Left cardiac atrium (tissue), 4 donors: ENCODE measurements around the gene MSI2. TPM values are rescaled to one million over a fixed set of nuclear protein-coding genes. Genes with fewer than 3 reads are reported as not detected.

Experiments
- ATAC-seq, 2 donors: fragments of 200-7000 bp; cut with Tn5 transposase; one replicate each; pipeline ENCODE4 v1.9.1; 2020; ENCODE audit warnings: mild to moderate bottlenecking in 2 of 2, moderate library complexity in 2 of 2
- DNase-seq: peaks from one replicate; pipeline ENCODE4 v3.0.0-alpha.2; 2020
- intact Hi-C, 2 donors: fragments of 100-400 bp; cut with DNase I; formaldehyde crosslinking; loops; one replicate each; pipeline versions ENCODE4 v1.14.1 to v1.15.1; 2022 to 2023
- total RNA-seq, 2 donors: library from RNA; stranded (reverse); fragmentation: NEBNext Ultra II Directional; extraction: Animal tissue kit (Norgen Biotek cat#: 25700); gene quantifications; one replicate each; pipeline ENCODE4 v1.2.1, GENCODE V29; 2021
- donor health status: DM: no; HTN: yes; CAD: no.
- donor health status: DM: no; HTN: yes; CAD: no; lungs with severe emphysema.
- donor health status: DM: yes; HTN: yes; CAD: no.
- donor health status: Dilated cardiomyopathy.

MSI2 gene
- total RNA-seq, 2 donors from 2014 or later: 84.1 to 95.5 TPM

DNA sequence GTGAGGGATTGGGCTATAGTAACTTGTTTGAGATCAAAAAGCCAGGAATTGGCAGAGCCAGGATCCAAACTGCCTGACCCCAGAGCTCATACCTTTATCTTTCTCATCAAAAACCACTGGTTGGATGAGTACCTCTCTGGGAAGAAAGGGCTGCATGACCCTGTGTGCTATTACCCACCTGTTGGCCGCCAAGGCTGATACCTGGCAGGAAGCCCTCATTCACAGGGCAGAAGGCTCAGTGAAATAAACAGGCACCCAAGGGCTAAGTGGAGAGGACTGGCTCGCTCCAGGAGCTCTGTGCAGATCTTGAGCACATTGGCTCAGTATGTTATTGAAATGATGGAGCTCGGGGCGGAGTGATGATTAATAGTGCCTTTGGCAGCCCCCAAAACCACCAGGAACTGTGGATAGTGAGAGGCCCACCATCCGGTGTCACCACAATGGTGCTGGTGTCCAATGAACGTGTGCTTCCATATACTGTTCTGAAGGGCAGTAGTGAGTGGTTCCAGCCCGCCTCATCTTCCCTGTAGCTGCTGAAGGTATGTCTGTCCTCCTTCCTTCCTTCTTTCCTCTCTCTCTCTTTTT is 197.6 kb downstream of the MSI2 start:
- intact Hi-C loops: no loop called here
- DNase-seq (no peak), ATAC-seq (no peak)

DNA sequence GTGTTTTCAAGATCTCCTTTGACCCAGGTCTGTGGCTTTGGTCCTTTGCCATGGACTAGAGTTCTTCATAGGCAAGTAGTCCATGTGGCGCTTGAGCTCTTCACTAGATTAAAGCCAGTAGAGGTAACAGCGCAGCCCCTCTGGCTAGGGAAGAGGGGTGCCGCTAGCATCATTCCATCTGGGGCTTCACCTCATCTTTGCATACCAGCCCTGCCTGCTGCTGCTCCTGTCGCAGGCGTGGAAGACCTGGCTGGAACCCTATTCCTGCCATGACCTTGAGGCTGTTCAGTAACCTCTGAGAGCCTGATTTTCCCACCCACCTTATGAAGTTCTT is 198.4 kb downstream of the MSI2 start:
- ATAC-seq: no peak
- DNase-seq: no peak
- intact Hi-C loops: no loop called here

DNA sequence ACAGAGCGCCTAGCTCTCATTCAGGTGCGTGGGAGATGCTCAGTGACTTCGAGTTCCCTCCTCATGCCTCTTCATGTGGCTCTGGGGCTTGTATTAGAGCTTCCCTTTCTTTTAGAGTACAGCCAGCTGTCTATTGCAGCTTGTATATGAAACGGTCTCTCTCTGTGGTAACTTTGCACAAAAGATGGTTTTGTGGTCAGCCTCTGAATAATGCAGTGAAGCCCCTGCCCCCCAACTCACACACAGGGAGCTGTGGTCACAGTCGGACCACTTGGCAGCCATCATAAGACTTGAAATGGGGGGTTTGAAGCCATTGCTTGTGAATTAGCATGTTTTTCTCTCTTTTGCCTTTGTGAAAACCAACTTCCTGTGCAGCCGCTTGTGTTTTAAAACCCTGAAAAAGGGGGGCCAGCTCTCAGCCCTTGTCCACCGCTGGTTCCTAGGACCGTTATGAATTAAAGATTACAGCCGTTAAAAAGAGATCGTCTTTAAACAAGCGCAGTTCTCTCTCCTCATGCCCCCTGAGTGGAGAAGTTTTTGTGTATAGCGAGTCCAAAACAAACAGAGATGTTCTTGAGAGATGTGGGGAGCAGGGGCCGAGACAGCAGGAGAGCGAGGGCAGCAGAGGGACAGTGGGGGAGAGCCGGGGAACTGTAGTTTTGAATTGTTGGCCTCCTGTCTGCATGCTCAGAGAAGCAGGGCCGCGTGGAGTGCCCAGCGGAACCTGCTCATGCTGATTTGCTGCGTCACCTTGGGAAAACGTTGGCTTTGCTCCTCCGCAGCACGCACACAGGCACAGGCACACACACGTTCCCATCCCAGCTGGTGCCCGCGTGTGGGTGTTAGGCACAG is 199.0 kb downstream of the MSI2 start:
- intact Hi-C loops: no loop called here
- ATAC-seq (peak; percentile 39 to 51), DNase-seq (no peak)

DNA sequence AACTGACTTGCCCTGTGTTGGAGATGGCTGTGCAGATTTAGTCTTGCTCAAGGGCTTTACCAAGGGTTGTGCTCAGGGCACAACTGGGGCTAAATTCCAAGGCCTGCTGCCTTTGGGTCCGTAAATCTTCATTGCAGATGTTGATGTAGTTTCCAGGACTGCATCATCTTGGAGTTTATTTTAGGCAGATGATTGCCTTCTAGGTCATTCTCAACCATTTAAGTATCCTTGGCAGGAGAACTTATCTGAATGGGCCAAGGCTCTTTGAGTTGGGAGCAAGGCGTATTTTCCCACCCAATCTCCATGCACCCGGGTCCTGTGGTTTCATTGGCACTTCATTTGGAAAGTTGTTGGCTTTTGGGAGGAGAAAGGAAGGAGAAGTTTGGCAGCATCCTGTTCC is 200.3 kb downstream of the MSI2 start:
- ATAC-seq: peak in 1 of 2 donors; percentile 13
- no peak for DNase-seq
- intact Hi-C loops: no loop called here

DNA sequence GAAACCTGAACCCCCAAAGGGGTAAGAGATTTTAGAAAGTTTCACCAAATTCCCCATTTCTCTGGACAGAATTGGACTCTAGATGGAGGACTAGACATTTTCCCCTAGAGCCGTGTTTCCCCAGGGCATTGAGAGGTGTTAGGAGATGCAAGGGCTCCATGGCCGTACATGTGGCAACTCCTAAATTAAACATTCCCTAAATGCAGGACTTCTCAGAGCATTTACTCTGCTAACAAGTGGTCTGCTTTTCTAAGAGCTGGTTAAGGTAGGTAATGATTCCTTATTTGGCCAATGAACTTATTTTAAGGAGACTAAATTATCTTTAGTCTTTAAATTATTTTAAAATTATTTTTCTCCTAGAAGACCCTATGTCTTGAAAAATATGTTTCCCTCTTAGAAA is 200.9 kb downstream of the MSI2 start:
- DNase-seq (no peak), ATAC-seq (no peak)
- intact Hi-C loops: no loop called here

DNA sequence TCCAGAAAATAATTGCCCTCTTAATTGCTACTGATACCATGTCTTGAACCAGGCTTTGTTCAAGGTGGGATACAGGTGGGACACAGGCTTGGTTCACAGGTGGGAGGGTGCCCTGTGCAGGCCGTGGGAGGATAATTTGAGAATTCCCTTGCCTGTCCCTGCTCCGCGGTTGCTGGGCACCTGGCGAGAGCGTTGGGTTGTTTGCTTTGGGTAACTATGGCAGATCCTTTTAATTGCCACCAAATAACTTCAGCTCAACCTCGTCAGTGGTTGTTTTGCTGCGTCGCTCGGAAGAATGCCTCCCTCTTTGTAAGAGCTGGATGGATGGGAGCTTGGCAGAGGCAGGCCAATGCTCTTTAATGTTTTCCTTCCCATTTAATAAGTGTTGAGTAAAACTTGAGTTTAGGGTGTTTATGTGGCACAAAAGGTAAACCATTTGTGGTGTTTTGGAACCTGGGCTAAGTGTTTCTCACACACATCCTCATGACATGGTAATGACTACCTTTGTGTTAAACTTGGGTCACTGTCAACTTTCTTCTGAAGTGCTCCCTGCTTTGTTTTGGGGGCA is 202.5 kb downstream of the MSI2 start:
- no peak for ATAC-seq

DNA sequence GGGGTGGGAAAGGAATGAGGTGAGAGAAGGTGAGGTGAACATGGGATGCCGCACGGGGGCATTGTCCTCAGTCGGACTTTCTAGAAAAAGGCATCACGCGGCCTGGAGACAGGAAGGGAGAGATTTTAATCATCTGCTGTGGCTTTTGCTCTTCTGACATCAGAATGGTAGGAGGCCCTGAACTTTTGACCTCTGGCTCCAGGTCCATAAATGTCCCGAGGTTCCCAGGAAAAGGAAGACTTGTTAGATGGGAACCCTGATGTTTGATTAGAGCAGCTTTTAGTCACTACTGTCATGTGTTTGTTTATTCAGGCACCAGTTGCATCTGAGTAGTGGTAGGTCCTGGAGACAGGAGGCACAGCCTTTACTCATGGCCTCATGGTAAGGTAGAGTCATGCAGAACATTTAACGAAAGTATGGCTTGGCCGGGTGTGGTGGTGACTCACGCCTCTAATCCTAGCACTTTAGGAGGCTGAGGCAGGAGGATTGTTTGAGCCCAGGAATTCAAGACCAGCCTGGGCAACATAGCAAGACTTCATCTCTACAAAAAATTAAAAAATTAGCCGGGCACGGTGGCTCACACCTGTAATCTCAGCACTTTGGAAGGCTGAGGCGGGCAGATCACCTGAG is 203.1 kb downstream of the MSI2 start:
- no peak for ATAC-seq
- DNase-seq: no peak
- intact Hi-C loops: no loop called here

More for the DNA sequence above, 202.5 kb downstream of the MSI2 start:
- intact Hi-C loops: no loop called here
- DNase-seq: no peak

DNA sequence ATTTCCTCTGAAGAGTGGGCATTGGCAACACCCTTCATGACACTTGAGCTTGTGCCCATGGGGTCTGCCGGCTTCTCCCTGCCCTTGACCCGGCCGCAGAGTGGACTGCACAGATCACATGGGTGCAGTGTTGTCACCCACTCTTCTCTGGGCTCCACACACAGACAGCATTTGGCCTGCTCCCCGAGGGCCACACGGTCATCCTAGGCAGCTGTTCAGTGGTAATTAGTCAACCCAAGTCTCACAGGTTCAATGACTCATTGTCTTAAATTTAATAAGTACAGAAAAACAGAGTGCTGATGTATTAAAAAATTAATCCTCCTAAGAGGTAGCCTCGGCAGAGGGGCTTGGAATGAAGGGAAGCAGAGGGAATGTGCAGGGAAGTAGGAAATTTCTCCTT is 204.8 kb downstream of the MSI2 start:
- intact Hi-C loops: no loop called here

DNA sequence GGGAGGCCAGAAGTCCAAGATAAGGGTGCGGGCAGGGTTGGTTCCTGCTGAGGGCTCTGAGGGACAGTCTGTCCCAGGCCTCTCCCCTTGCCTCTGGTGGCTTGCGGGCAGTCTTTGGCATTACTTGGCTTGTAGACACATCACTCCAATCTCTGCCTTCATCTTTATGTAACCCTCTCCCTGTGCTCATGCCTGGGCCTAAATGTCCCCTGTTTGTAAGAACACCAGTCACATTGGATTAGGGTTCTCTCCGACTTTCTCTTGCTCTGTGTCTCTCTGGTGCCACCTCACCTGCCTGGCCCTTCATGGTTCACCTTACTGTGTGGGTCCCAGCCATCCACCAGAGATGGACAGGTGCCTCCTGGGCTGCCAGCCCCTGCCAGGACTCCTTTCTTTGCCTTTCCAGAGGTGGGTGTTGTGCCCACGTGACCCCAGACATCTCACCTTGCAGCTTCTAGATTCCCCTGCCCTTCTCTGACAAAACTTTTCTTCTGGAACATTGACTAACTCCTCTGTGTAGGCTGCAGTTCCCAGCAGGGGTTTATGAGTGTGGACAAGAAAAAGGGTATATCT is 205.8 kb downstream of the MSI2 start:
- intact Hi-C loops: no loop called here
- ATAC-seq (no peak), DNase-seq (no peak)

More for the DNA sequence above, 204.8 kb downstream of the MSI2 start:
- ATAC-seq: peak in 1 of 2 donors; percentile 11
- no peak for DNase-seq

DNA sequence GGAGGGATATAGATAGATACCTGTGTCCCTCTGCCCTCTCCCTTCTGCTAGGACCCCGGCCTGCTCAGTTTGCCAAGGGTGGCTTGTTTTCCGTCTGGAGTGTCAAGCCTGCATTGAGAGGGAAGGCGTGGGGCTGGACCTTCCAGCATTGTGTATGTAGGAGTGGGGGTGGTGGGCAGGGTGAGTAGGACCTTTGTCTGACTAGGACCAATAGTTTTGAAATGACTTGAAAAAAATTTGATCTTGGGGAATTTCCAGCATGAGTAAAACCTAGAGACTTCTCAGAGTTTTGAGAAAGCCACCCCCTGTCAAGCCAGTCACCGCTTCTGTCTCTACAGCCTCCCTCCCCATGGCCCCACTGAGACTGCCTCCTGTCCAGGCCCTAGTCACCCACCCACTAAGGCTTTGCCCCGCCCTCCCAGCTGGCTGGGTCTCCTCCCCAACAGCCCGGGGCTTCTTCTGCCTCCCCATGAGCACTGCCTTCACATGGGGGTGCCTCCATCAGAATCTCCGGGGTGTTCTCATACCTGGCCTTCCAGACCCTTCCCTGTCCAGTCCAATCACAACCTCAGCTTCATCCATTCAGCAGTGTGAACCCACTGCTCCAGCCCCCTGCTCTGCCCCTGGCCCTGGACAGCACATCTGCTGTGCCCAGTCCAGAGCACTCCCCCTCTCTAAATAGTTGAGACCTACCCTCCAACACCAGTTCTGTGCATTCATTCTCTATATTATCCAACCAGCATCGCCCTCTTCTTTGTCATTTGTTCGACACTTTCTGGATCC is 207.0 kb downstream of the MSI2 start:
- DNase-seq (no peak), ATAC-seq (peak; percentile 17 to 32)
- intact Hi-C loops: no loop called here

DNA sequence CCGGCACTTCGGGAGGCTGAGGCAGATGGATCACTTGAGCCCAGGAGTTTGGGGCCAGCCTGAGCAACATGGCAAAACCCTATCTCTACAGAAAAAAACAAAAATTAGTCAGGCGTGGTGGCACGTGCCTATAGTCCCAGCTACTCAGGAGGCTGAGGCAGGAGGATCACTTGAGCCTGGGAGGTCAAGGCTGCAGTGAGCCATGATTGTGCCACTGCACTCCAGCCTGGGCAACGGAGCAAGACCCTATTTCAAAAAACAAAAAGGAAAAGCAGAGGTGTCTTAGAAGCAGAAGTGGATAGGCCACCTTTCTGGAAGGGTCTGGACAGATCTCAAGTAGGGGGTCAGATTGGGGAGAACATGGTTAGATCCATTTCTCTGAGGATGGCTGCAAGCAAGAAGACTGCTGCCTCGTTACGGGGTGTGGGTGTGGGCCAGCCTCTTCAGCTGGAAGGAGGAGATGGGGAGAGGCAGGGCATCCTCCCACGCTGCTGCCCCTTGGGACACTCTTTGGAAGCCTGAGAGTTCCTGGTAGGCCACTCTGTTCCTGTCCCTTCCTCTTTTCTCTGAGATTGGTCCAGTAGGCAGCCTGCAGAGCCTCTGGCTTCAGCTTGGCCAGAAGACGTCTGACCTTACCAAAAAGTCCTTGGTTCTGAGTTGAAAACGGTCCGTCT is 208.0 kb downstream of the MSI2 start:
- ATAC-seq (peak; percentile 57 to 72), DNase-seq (peak; percentile 82)
- intact Hi-C loops: no loop called here

DNA sequence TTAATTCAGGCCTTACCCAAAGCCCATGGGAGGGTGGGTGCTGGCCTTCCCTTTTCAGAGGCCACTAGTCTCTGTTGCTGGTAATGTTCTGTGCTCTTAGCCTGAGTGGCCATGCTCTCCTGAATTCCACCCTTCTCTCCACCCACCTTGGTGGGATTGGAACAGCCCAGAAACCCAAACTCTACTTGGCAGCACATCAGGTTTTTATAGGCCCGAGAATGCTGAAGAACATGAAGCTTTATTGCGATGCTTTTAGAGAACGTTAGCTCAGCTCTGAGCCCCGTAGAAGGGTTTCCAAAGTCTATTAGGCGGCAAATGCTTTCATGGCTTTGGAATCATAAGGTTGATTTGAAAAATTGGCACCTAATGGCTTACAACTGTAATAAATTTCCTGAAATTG is 209.3 kb downstream of the MSI2 start:
- DNase-seq (no peak), ATAC-seq (no peak)
- intact Hi-C loops: no loop called here

DNA sequence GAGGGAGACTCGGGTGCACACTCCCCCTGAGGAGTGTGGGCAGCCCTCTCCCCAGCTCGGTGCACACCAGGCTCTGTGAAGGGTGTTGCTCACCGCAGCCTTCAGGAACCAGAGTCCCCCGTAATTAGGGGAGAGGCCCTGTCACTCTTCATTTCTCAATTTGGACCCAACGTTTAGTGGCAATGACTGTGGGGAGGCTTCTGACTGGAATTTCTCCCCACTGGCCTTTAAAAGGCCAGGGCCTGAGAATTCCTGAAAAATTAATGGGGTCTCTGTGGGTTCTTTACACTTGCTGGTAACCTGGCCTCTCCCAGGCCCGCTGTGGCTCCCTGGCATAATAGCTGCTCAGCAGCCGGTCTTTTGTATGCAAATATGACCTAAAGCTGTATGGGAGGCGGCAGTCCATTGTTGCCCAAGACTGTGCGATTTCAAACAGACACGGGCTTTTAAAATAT is 209.7 kb downstream of the MSI2 start:
- intact Hi-C loops: no loop called here
- no peak for ATAC-seq
- no peak for DNase-seq

DNA sequence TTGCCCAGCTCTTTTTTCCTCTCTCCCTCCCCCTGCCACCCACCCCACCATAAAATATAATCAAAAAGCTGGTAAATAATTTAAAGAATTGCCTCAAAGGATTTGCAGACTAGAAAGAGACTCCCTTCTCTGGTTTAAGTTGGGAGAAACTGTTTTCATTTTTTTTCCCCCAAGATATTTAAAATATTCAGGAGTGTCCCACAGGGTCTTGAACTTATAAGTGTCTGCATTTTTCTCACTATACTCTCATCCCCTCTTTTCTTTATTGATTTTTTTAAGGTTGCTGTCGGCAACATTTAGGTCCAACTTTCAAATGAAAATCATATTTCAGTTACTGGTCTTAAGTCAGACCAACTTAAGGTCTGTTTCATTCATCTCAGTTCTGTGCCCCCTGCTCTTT is 210.2 kb downstream of the MSI2 start:
- DNase-seq: no peak
- no peak for ATAC-seq
- intact Hi-C loops: no loop called here

DNA sequence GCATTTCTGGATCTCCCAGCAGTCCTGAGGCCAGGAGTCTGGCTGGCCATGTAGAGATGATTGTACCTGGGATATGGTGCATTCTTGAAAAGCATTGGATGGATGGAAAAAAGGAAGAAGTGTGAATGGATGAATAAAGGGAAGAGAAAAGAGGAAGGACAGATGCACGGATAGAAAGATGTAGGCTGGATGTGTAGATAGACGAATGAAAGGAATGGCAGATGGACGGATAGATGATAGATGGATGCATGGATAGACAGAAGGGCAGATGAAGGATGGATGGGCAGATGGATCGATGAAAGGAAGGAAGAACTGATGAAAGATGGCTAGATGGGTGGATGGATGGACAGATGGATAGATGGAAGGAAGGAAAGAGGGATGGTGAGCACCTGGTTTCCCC is 210.9 kb downstream of the MSI2 start:
- DNase-seq (no peak), ATAC-seq (no peak)
- intact Hi-C loops: no loop called here

DNA sequence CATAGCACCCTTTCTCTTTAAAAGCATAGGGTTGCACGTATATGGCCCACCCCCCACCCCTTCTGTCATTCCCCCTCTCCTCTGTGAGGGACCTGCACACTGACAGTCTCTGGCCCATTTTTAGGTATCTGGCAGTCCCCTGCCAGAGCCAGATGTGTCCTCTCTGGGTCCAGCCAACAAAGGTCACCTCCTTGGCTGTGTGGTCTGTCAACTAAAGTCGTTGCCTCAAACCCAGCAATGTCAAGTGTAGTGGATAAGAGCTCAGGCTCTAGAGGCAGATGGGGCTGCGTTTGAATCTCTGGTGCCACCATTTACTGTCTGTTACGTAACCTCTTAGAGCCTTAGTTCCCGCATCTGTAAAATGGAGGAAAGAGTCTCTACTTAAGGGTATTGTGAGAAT is 211.5 kb downstream of the MSI2 start:
- intact Hi-C loops: no loop called here
- DNase-seq (no peak), ATAC-seq (no peak)

DNA sequence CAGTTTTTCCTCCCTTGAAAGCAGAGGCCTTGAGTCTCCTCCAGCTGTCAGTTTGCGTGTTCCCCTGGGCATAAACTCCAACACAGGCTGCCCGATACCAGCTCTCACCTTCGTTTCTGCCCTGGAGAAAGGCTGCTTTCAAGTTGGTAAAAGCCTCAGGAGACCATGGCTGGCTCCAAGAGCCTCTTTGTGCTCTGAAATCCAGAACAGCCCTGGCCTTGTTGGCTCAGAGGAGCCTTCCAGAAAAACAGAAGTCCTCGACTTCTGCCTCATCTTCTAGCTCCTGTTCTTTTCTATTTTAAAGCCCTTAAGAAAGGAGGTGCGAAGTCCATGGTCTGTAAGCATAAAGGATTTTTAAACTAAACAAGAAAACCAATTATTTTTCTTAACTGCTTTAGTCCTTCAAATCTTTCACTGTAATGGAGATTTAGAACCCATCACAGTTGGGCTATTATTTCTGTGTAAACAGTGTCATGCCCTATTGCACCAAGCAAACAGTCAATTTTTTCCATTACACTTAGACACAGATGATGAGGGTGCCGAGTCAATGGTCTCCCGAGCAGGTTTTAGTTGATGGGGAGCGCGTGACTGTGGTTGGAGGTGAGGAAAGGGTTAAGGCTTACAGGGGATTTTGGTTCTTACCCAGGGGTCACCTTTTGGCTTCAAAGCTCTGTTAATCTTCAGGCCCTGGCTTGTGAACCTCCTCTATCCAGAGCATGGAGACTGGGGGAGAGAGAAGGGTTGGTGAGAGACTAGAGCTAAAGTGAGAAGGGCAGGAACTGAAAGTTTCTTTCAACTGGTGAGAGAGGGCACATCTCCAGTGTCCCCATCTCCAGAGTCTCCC is 212.8 kb downstream of the MSI2 start:
- DNase-seq (no peak), ATAC-seq (no peak)
- intact Hi-C loops: no loop called here

DNA sequence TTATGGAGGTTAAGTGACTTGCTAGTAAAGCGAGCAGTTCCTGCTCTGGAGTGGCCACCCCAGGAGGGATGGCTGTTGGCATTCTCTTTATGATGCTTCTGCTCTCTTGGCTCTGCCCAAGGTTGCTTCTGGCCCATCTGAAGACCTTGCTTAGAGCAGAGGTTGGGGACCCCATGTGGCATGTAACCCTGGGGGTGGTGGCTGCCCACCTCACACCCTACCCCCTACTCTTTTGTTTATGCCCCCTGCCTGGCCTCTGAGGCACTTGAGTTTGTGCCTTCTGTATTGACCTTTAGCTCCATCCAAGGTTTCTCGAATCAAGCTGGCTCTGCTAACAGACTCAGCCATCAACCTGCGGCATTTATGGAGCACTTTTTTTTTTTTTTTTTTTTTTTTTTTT is 214.6 kb downstream of the MSI2 start:
- intact Hi-C loops: no loop called here
- no peak for DNase-seq
- no peak for ATAC-seq
